Body of pancreas (tissue), 4 donors: ENCODE results near the gene DOHH. TPM values are rescaled to one million over a fixed set of nuclear protein-coding genes. Genes with fewer than 3 reads are reported as not detected.

Experiments
- ATAC-seq: fragments of 150-250 bp; one replicate; pipeline ENCODE4 v1.9.1; 2016
- DNase-seq, 4 donors: peaks; one replicate each; pipeline ENCODE4 v3.0.0-alpha.2; 2019
- H3K27ac ChIP-seq, 4 donors: fragments of 200-600 bp; sonication (generic); 1 replicate in 3 of 4; 2 replicates in 1 of 4; pipeline versions ENCODE4 v1.5.1 to v1.6.1; 2016 to 2019; ENCODE audit warnings: mild to moderate bottlenecking in 1 of 4, mixed read lengths in 1 of 4, moderate library complexity in 1 of 4
- H3K27me3 ChIP-seq, 2 donors: fragments of 200-600 bp; sonication (generic); one replicate each; pipeline ENCODE4 v1.6.0; 2016; ENCODE audit warnings: mild to moderate bottlenecking in 1 of 2
- H3K36me3 ChIP-seq, 2 donors: fragments of 200-600 bp; sonication (generic); replicated peaks in 1 of 2; 2 replicates each; pipeline ENCODE4 v1.5.1; 2016; ENCODE audit warnings: low read depth in 2 of 2; ENCODE audit not compliant: insufficient read depth in 1 of 2
- H3K4me1 ChIP-seq: fragments of 200-600 bp; sonication (generic); one replicate; pipeline ENCODE4 v1.6.0; 2016
- H3K4me3 ChIP-seq, 2 donors: fragments of 200-600 bp; sonication (generic); 1 replicate in 1 of 2; 2 replicates in 1 of 2; pipeline ENCODE4 v1.5.1; 2016 to 2019
- H3K9me3 ChIP-seq, 3 donors: fragments of 200-600 bp; sonication (generic); 1 replicate in 2 of 3; 2 replicates in 1 of 3; pipeline ENCODE4 v1.5.1; 2016
- POLR2A ChIP-seq, 3 donors: fragments of 450-650 bp; IDR thresholded peaks; one replicate each; pipeline ENCODE4 v1.6.1; 2016; ENCODE audit warnings: antibody characterized with exemption in 3 of 3, mild to moderate bottlenecking in 2 of 3
- WGBS, 2 donors: methylation state at CpG; one replicate each; pipeline ENCODE4 v1.1.5; 2017; 5-methylcytosine and 5-hydroxymethylcytosine counted together
- intact Hi-C: fragments of 100-400 bp; cut with DNase I; formaldehyde crosslinking; loops from one replicate; pipeline ENCODE4 v1.15.1; 2023
- total RNA-seq, 2 donors: library from RNA; depleted of rRNA; stranded (reverse); fragments of >200 nt; gene quantifications; one replicate each; pipeline ENCODE4 v1.1.0, GENCODE V29; 2016
- TF ChIP-seq, protein P1 (sequence below), 7 experiments: fragments of 450-650 bp in 4 of 7; fragments of 200-600 bp in 3 of 7; sonication (generic) in 3 of 7; IDR thresholded peaks; one replicate each; pipeline ENCODE4 v1.5.1; 2016 to 2019; ENCODE audit warnings: antibody characterized with exemption in 7 of 7

DOHH gene
- total RNA-seq, 2 donors from 2014 or later = 9.3 to 17.5 TPM

DNA sequence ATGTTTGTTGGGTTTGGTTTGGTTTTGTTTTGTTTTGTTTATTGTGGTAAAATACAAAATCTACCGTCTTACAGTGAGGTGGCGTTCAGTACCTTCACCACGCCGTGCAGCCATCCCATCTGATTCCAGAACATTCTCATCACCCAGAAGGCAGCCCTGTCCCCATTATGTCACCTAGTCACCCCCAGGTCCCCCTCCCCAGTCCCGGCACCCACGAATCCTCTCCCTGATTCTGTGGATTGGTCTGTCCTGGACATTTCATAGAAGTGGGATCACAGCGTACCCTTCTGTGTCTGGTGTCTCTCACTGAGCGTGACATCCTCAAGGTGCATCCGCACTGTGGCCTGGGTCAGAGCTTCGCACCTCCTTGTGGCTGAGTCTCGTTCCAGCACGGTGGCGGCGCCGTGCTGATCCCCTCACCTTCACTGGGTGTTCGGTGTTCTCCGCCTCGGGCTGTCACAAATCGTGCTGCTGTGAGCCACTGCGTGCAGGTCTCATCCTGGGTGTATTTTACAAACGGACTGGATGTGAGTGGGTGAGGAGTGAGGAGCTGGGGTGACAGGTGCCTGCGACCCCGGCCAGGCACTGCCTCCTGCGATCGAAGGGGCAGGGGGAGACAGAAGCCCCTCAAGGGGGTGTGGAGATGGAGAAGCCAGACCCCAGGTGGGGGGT is 37.9 kb upstream of the DOHH start:
- Histone ChIP-seq H3K9me3 (no peaks in the 10 kb centered on the region), H3K27me3 (no peaks in the 10 kb centered on the region), H3K27ac (no peak overlapping the region), H3K4me1 (no peaks in the 10 kb centered on the region), H3K4me3 (no peak overlapping the region), H3K36me3 (peaks cover 0 to 13% of the 10 kb centered on the region in 2 donors)
- ATAC-seq = no peak
- no peak for DNase-seq
- TF ChIP-seq, protein P1, sequence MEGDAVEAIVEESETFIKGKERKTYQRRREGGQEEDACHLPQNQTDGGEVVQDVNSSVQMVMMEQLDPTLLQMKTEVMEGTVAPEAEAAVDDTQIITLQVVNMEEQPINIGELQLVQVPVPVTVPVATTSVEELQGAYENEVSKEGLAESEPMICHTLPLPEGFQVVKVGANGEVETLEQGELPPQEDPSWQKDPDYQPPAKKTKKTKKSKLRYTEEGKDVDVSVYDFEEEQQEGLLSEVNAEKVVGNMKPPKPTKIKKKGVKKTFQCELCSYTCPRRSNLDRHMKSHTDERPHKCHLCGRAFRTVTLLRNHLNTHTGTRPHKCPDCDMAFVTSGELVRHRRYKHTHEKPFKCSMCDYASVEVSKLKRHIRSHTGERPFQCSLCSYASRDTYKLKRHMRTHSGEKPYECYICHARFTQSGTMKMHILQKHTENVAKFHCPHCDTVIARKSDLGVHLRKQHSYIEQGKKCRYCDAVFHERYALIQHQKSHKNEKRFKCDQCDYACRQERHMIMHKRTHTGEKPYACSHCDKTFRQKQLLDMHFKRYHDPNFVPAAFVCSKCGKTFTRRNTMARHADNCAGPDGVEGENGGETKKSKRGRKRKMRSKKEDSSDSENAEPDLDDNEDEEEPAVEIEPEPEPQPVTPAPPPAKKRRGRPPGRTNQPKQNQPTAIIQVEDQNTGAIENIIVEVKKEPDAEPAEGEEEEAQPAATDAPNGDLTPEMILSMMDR (IDR thresholded peaks at IDR 0.05) = no peak
- TF ChIP-seq POLR2A (IDR thresholded peaks at IDR 0.05) = no peak
- intact Hi-C loops = no loop called here
- 75 to 79% methylated on average over 17 of the region's 25 CpGs for WGBS, 2 donors

DNA sequence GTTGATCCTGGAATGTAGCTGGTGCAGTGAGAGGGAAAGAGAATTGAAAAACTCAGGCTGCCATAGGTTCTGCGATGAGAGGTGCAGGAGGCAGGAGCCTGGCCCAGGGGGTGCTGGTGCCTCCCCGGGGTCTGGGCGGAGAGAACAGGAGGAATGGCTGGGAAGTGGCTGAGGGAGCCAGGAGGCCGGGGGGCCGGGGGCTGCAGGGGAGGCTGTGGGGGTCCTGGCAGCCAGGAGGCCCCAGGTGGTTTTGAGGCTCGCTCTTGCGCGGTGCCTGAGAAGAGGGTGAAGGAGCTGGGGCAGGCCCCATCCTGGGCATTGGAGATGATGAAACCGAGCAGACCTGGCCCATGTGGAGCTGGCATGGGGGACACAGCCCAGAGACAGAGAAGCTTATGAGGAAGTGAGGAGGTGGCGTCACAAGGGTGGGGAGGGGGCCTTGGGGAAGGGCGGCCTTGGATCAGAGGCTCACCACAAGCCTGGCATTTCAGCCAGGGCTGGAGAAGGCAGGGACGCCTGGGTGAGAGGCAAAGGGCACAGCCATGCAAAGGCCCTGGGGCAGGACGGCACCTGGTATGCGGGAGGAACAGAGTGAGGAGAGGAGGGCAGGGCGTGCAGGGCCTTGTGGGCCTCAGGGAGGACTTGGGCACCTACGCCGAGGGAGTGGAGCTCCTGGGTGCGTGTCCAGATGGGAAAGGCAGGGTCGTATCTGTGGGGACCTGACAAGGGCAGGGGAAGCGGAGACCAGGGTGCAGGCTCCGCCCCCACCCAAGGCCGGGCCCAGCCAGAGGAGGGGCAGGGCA is 37.2 kb upstream of the DOHH start:
- no peak overlapping the region for H3K4me3 ChIP-seq
- no peaks in the 10 kb centered on the region for H3K9me3 ChIP-seq
- H3K27ac ChIP-seq = no peak overlapping the region
- no peaks in the 10 kb centered on the region for H3K4me1 ChIP-seq
- DNase-seq (no peak), ATAC-seq (no peak)
- peak in 1 of 3 donors; percentile 14 for TF ChIP-seq POLR2A (IDR thresholded peaks at IDR 0.05)
- TF ChIP-seq, protein P1 (IDR thresholded peaks at IDR 0.05) = no peak
- H3K27me3 ChIP-seq = no peaks in the 10 kb centered on the region
- peaks cover 0 to 13% of the 10 kb centered on the region in 2 donors for H3K36me3 ChIP-seq
- WGBS, 2 donors = 80 to 86% methylated on average over 20 to 21 of the region's 22 CpGs
- intact Hi-C loops = no loop called here

DNA sequence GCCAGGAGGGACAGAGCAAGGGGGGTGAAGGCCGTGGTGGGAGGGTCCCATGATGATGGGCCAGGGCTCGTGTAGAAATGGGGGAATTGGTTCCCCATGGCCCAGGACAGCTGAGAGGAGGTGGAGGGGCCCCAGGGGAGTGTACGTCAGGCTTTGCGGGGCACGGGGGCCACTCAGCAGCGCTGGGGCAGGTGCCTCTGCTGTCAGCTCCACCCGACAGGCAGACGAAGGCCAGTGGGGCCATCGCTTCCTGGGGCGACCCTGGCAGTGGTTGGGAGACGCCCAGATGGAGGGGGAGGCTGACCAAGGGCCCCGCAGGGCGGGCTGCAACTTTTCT is 36.6 kb upstream of the DOHH start:
- H3K4me1 ChIP-seq = no peaks in the 10 kb centered on the region
- ATAC-seq (no peak), DNase-seq (no peak)
- no peaks in the 10 kb centered on the region for H3K27me3 ChIP-seq
- intact Hi-C loops = no loop called here
- H3K36me3 ChIP-seq = peaks cover 0 to 15% of the 10 kb centered on the region in 2 donors
- TF ChIP-seq, protein P1 (IDR thresholded peaks at IDR 0.05) = no peak
- TF ChIP-seq POLR2A (IDR thresholded peaks at IDR 0.05) = no peak
- H3K4me3 ChIP-seq = no peak overlapping the region
- WGBS, 2 donors = 76 to 94% methylated on average over 3 to 13 of the region's 13 CpGs
- no peaks in the 10 kb centered on the region for H3K9me3 ChIP-seq
- no peak overlapping the region for H3K27ac ChIP-seq

DNA sequence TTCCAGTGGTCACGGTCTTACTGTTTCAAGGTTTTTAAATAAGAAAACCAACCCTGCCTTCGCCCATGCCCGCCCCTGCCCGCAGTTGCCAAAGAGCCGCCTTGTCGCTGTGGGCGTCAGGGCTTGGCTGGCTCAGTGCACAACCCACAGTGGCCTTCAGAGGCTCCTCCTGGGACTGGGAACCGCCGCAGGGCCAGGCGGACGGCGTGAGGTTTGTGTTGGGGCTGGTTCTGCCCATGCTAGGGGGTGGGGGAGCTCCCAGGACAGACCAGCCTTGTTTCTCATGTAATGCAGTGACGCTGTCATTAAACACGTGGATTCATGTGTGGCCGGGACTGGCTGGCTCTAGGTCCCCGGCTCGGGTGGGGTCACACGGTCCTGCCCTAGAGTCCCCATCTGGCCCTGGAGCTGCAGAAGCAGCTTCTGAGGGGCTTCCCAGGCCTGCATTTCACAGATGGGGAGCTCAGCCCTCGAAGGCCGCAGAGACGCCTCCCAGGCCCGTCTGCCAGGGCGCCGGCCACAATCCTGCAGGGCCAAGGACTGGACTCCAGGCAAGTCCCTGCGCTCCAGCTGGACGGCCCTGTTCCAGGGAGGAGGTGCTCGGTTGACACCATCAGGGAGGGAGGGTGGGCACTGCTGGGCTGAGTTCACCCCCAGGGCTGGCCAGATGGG is 36.1 kb upstream of the DOHH start:
- 73 to 76% methylated on average over 9 to 27 of the region's 27 CpGs for WGBS, 2 donors
- no peaks in the 10 kb centered on the region for H3K27me3 ChIP-seq
- DNase-seq (no peak), ATAC-seq (peak; percentile 10)
- H3K36me3 ChIP-seq = peaks cover 0 to 17% of the 10 kb centered on the region in 2 donors
- intact Hi-C loops = no loop called here
- H3K4me1 ChIP-seq = no peaks in the 10 kb centered on the region
- H3K9me3 ChIP-seq = no peaks in the 10 kb centered on the region
- H3K27ac ChIP-seq = no peak overlapping the region
- H3K4me3 ChIP-seq = no peak overlapping the region
- no peak for TF ChIP-seq POLR2A (IDR thresholded peaks at IDR 0.05)
- TF ChIP-seq, protein P1 (IDR thresholded peaks at IDR 0.05) = no peak
